Choroid plexus epithelial cell (primary cell): Measurements from ENCODE around the gene CP.
"Not testable (repeated sequence)": the region's sequence is repeated elsewhere in the genome, so short reads cannot be mapped to it uniquely, and the experiment has no call there.

Experiments used
- DNase-seq: peaks from one replicate; pipeline ENCODE4 v3.0.0-alpha.2; 2010; ENCODE audit warnings: low read depth
- H3K4me3 ChIP-seq: 2 replicates; pipeline ENCODE4 v1.5.1; 2011; ENCODE audit warnings: low read depth, mild to moderate bottlenecking, control low read depth, low read length, moderate library complexity
- CTCF ChIP-seq: conservative IDR thresholded peaks from 2 replicates; pipeline ENCODE4 v1.5.1; 2011; ENCODE audit warnings: low read depth, mild to moderate bottlenecking, control low read depth, inconsistent platforms, low read length, moderate library complexity

CP gene

GRCh38 chr3:149243540-149243939, 21.9 kb upstream of the CP start:
- no peak overlapping the region for H3K4me3 ChIP-seq
- DNase-seq, result no peak
- TF ChIP-seq CTCF, result no peak

GRCh38 chr3:149239357-149239936, 17.8 kb upstream of the CP start:
- no peak for TF ChIP-seq CTCF
- DNase-seq, result no peak
- H3K4me3 ChIP-seq, result no peak overlapping the region

GRCh38 chr3:149238268-149238667, 16.6 kb upstream of the CP start:
- not testable (repeated sequence) for H3K4me3 ChIP-seq, DNase-seq

GRCh38 chr3:149235599-149236424, 14.2 kb upstream of the CP start:
- no peak for DNase-seq
- no peak for TF ChIP-seq CTCF
- no peak overlapping the region for H3K4me3 ChIP-seq

- DNase-seq, result no peak
- TF ChIP-seq CTCF, result no peak
- no peak overlapping the region for H3K4me3 ChIP-seq
These were observed 13.1 kb upstream of the CP start for GRCh38 chr3:149234671-149235245.

- TF ChIP-seq CTCF, result no peak
- no peak overlapping the region for H3K4me3 ChIP-seq
- DNase-seq, result no peak
These were observed 11.7 kb upstream of the CP start for GRCh38 chr3:149233323-149233722.

GRCh38 chr3:149231871-149232270, 10.2 kb upstream of the CP start:
- no peak overlapping the region for H3K4me3 ChIP-seq
- DNase-seq, result no peak
- no peak for TF ChIP-seq CTCF
